ENCODE data around the gene TREM2.

The TREM2 gene

GRCh38 chr6:41184761-41185160, 21.8 kb upstream of the TREM2 start:
- no peak for DNase-seq (ENCODE audit: low read depth in 1 of 2, low spot score in 1 of 2)

- peak in 1 of 2 donors; percentile 46 for DNase-seq (ENCODE audit: low read depth in 1 of 2, low spot score in 1 of 2)
Measured at GRCh38 chr6:41182069-41183034, 19.4 kb upstream of the TREM2 start.

- no peak for DNase-seq (ENCODE audit: low read depth in 1 of 2, low spot score in 1 of 2)
Measured at GRCh38 chr6:41181566-41181965, 18.6 kb upstream of the TREM2 start.

GRCh38 chr6:41179163-41179562, 16.2 kb upstream of the TREM2 start:
- no peak for DNase-seq (ENCODE audit: low read depth in 1 of 2, low spot score in 1 of 2)

GRCh38 chr6:41177695-41178094, 14.8 kb upstream of the TREM2 start:
- DNase-seq (ENCODE audit: low read depth in 1 of 2, low spot score in 1 of 2) = no peak

- DNase-seq (ENCODE audit: low read depth in 1 of 2, low spot score in 1 of 2) = no peak
Measured at GRCh38 chr6:41177287-41177686, 14.4 kb upstream of the TREM2 start.

GRCh38 chr6:41176189-41176588, 13.3 kb upstream of the TREM2 start:
- no peak for DNase-seq (ENCODE audit: low read depth in 1 of 2, low spot score in 1 of 2)

- DNase-seq (ENCODE audit: low read depth in 1 of 2, low spot score in 1 of 2) = no peak
Measured at GRCh38 chr6:41175084-41175483, 12.2 kb upstream of the TREM2 start.

- no peak for DNase-seq (ENCODE audit: low read depth in 1 of 2, low spot score in 1 of 2)
Measured at GRCh38 chr6:41174610-41175009, 11.7 kb upstream of the TREM2 start.

GRCh38 chr6:41171908-41172307, 9.0 kb upstream of the TREM2 start:
- DNase-seq (ENCODE audit: low read depth in 1 of 2, low spot score in 1 of 2) = no peak

GRCh38 chr6:41170547-41171160, 7.7 kb upstream of the TREM2 start:
- no peak for DNase-seq (ENCODE audit: low read depth in 1 of 2, low spot score in 1 of 2)

GRCh38 chr6:41167173-41167963, 4.5 kb upstream of the TREM2 start:
- DNase-seq (ENCODE audit: low read depth in 1 of 2, low spot score in 1 of 2) = no peak

- DNase-seq (ENCODE audit: low read depth in 1 of 2, low spot score in 1 of 2) = no peak
Measured at GRCh38 chr6:41164551-41165120, 1.7 kb upstream of the TREM2 start.

- DNase-seq (ENCODE audit: low read depth in 1 of 2, low spot score in 1 of 2) = no peak
Measured at GRCh38 chr6:41163419-41163717, 452 bp upstream of the TREM2 start.

GRCh38 chr6:41161851-41162552, 914 bp downstream of the TREM2 start:
- DNase-seq (ENCODE audit: low read depth in 1 of 2, low spot score in 1 of 2) = no peak

- DNase-seq (ENCODE audit: low read depth in 1 of 2, low spot score in 1 of 2) = no peak
Measured at GRCh38 chr6:41161380-41161779, 1.5 kb downstream of the TREM2 start.

- DNase-seq (ENCODE audit: low read depth in 1 of 2, low spot score in 1 of 2) = no peak
Measured at GRCh38 chr6:41160933-41161332, 2.0 kb downstream of the TREM2 start.

GRCh38 chr6:41159415-41160082, 3.4 kb downstream of the TREM2 start:
- no peak for DNase-seq (ENCODE audit: low read depth in 1 of 2, low spot score in 1 of 2)

- DNase-seq (ENCODE audit: low read depth in 1 of 2, low spot score in 1 of 2) = no peak
Measured at GRCh38 chr6:41157323-41157722, 5.6 kb downstream of the TREM2 start.

- DNase-seq (ENCODE audit: low read depth in 1 of 2, low spot score in 1 of 2) = no peak
Measured at GRCh38 chr6:41156771-41157170, 6.1 kb downstream of the TREM2 start.
